Measurements from ENCODE around the gene USP40. TPM values are rescaled to one million over a fixed set of nuclear protein-coding genes. Genes with fewer than 3 reads are reported as not detected.

Gene USP40
- total and polyA plus RNA-seq, 2 donors (not counting 1 experiment from before 2014, with no cell fraction given): 19.8 to 37.0 TPM

- no peak for ATAC-seq (ENCODE audit: low read depth)
- DNase-seq: no peak
- H3K4me1 Mint-ChIP-seq: no peaks in the 10 kb centered on the region
- no peak overlapping the region for H3K9ac ChIP-seq (ENCODE audit: low read length)
- H3K9me3 ChIP-seq (ENCODE audit: control extremely low read depth in 1 of 3, control insufficient read depth in 2 of 3, insufficient read depth in 1 of 3, low read length in 2 of 3): peaks cover 0 to 3% (median 0%) of the 10 kb centered on the region in 3 donors
- intact Hi-C loops (cut with micrococcal nuclease): no loop called here
- peaks cover 19% of the 10 kb centered on the region for H3K27me3 Mint-ChIP-seq
- TF ChIP-seq CTCF (IDR thresholded peaks at IDR 0.05): no peak
- no peak for TF ChIP-seq EZH2 (IDR thresholded peaks at IDR 0.05; ENCODE audit: borderline replicate concordance, insufficient read depth, low read depth, low read length, poor library complexity, severe bottlenecking)
- H3K36me3 ChIP-seq (replicated peaks in 1 of 2; ENCODE audit: control extremely low read depth in 1 of 2, control insufficient read depth in 1 of 2, extremely low read depth in 1 of 2, insufficient read depth in 2 of 2, low read length in 1 of 2): no peaks in the 10 kb centered on the region
- no peak overlapping the region for H3K4me2 ChIP-seq (replicated peaks; ENCODE audit: low read depth, low read length, poor library complexity, severe bottlenecking)
- H3K4me1 ChIP-seq (ENCODE audit: control insufficient read depth in 2 of 2, insufficient read depth in 2 of 2, low read length in 2 of 2): no peaks in the 10 kb centered on the region
- H3K79me2 ChIP-seq (ENCODE audit: control insufficient read depth, insufficient read depth, low read length): no peaks in the 10 kb centered on the region
- H4K20me1 ChIP-seq (ENCODE audit: control insufficient read depth, insufficient read depth, low read length, poor library complexity, severe bottlenecking): no peaks in the 10 kb centered on the region
- H3K27ac ChIP-seq (ENCODE audit: low read length in 2 of 2): no peak overlapping the region
- CTCF ChIA-PET: interaction anchor here (1.6 kb wide), 1 partner anchor 12 kb away, joined by 3 read pairs; no protein-coding TSS in a partner anchor
- H3K9me3 Mint-ChIP-seq (ENCODE audit: insufficient read depth): peaks cover 10% of the 10 kb centered on the region
- no peak overlapping the region for H3K4me3 ChIP-seq (ENCODE audit: control extremely low read depth in 1 of 5, extremely low read depth in 1 of 5, insufficient read depth in 1 of 5, low read depth in 2 of 5, low read length in 4 of 5)
- peaks cover 0 to 6% (median 4%) of the 10 kb centered on the region in 4 experiments for H3K27me3 ChIP-seq (replicated peaks in 1 of 4; ENCODE audit: control extremely low read depth in 1 of 4, control insufficient read depth in 3 of 4, insufficient read depth in 4 of 4, low read length in 3 of 4)
- no peak overlapping the region for H2AFZ ChIP-seq (ENCODE audit: insufficient read depth, low read depth, low read length, poor library complexity, severe bottlenecking)
- 100% methylated on average over 1 of the region's 1 CpG for WGBS (ENCODE audit: insufficient coverage)
- POLR2A ChIA-PET: no interaction called here
- no peak overlapping the region for H3K27ac Mint-ChIP-seq
- no peak overlapping the region for H3K4me3 Mint-ChIP-seq
Measured at GRCh38 chr2:233602076-233602475, 35.5 kb upstream of the USP40 start.

GRCh38 chr2:233600386-233600785 lies 33.8 kb upstream of the USP40 start:
- H3K27ac ChIP-seq (ENCODE audit: low read length in 2 of 2): no peak overlapping the region
- CTCF ChIA-PET: no interaction called here
- DNase-seq: no peak
- TF ChIP-seq CTCF (IDR thresholded peaks at IDR 0.05) (no peak), EZH2 (IDR thresholded peaks at IDR 0.05; ENCODE audit: borderline replicate concordance, insufficient read depth, low read depth, low read length, poor library complexity, severe bottlenecking) (no peak)
- peaks cover 0 to 6% (median 4%) of the 10 kb centered on the region in 4 experiments for H3K27me3 ChIP-seq (replicated peaks in 1 of 4; ENCODE audit: control extremely low read depth in 1 of 4, control insufficient read depth in 3 of 4, insufficient read depth in 4 of 4, low read length in 3 of 4)
- H3K27ac Mint-ChIP-seq: no peak overlapping the region
- no peaks in the 10 kb centered on the region for H3K36me3 ChIP-seq (replicated peaks in 1 of 2; ENCODE audit: control extremely low read depth in 1 of 2, control insufficient read depth in 1 of 2, extremely low read depth in 1 of 2, insufficient read depth in 2 of 2, low read length in 1 of 2)
- H3K4me3 ChIP-seq (ENCODE audit: control extremely low read depth in 1 of 5, extremely low read depth in 1 of 5, insufficient read depth in 1 of 5, low read depth in 2 of 5, low read length in 4 of 5): no peak overlapping the region
- H4K20me1 ChIP-seq (ENCODE audit: control insufficient read depth, insufficient read depth, low read length, poor library complexity, severe bottlenecking): no peaks in the 10 kb centered on the region
- no peak for ATAC-seq (ENCODE audit: low read depth)
- peaks cover 19% of the 10 kb centered on the region for H3K27me3 Mint-ChIP-seq
- POLR2A ChIA-PET: no interaction called here
- H2AFZ ChIP-seq (ENCODE audit: insufficient read depth, low read depth, low read length, poor library complexity, severe bottlenecking): no peak overlapping the region
- no peak overlapping the region for H3K4me2 ChIP-seq (replicated peaks; ENCODE audit: low read depth, low read length, poor library complexity, severe bottlenecking)
- peaks cover 0 to 3% (median 0%) of the 10 kb centered on the region in 3 donors for H3K9me3 ChIP-seq (ENCODE audit: control extremely low read depth in 1 of 3, control insufficient read depth in 2 of 3, insufficient read depth in 1 of 3, low read length in 2 of 3)
- no peak overlapping the region for H3K9ac ChIP-seq (ENCODE audit: low read length)
- no peaks in the 10 kb centered on the region for H3K4me1 ChIP-seq (ENCODE audit: control insufficient read depth in 2 of 2, insufficient read depth in 2 of 2, low read length in 2 of 2)
- H3K4me3 Mint-ChIP-seq: no peak overlapping the region
- peaks cover 10% of the 10 kb centered on the region for H3K9me3 Mint-ChIP-seq (ENCODE audit: insufficient read depth)
- intact Hi-C loops (cut with micrococcal nuclease): no loop called here
- peaks cover 6% of the 10 kb centered on the region for H3K4me1 Mint-ChIP-seq
- WGBS (ENCODE audit: insufficient coverage): 95% methylated on average over 2 of the region's 2 CpGs
- no peaks in the 10 kb centered on the region for H3K79me2 ChIP-seq (ENCODE audit: control insufficient read depth, insufficient read depth, low read length)

Measured in B cell (primary cell).